Activated CD8-positive, alpha-beta T cell treated with anti-CD3 and anti-CD28 coated beads for 36 hours (primary cell): ENCODE data around the gene SS18. TPM values are rescaled to one million over a fixed set of nuclear protein-coding genes. Genes with fewer than 3 reads are reported as not detected.

ENCODE experiments used
- ATAC-seq: fragments of 200-7000 bp; cut with Tn5 transposase; one replicate; pipeline ENCODE4 v1.10.0; 2021; ENCODE audit warnings: mild to moderate bottlenecking, moderate library complexity
- CTCF ChIA-PET: fragments of 350-600 bp; sonication (Branson Sonifier 250); formaldehyde crosslinking; loops from one replicate; lab custom pipeline; 2021; ENCODE audit warnings: antibody characterized with exemption; lab: Charles Lee
- POLR2A ChIA-PET: fragments of 350-600 bp; sonication (Branson Sonifier 250); formaldehyde crosslinking; loops from one replicate; lab custom pipeline; 2021; ENCODE audit warnings: antibody characterized with exemption; lab: Charles Lee
- DNase-seq: peaks from one replicate; pipeline ENCODE4 v3.0.0-alpha.2; 2020
- H3K27ac Mint-ChIP-seq: one replicate; pipeline ENCODE4 v1.8.0; 2021; ENCODE audit warnings: mild to moderate bottlenecking, mixed read lengths
- H3K27me3 Mint-ChIP-seq: one replicate; pipeline ENCODE4 v1.8.0; 2021; ENCODE audit warnings: mixed read lengths
- H3K36me3 Mint-ChIP-seq: one replicate; pipeline ENCODE4 v1.8.0; 2021; ENCODE audit warnings: low read depth, mixed read lengths
- H3K4me1 Mint-ChIP-seq: one replicate; pipeline ENCODE4 v1.8.0; 2021; ENCODE audit warnings: low read depth, mixed read lengths
- H3K4me3 Mint-ChIP-seq: one replicate; pipeline ENCODE4 v1.8.0; 2021; ENCODE audit warnings: mild to moderate bottlenecking, moderate library complexity, mixed read lengths
- H3K9me3 Mint-ChIP-seq: one replicate; pipeline ENCODE4 v1.8.0; 2021; ENCODE audit warnings: mixed read lengths
- CTCF ChIP-seq: fragments of 200-600 bp; IDR thresholded peaks from one replicate; pipeline ENCODE4 v1.8.0; 2022; ENCODE audit warnings: antibody characterized with exemption, mild to moderate bottlenecking
- intact Hi-C: fragments of 100-400 bp; cut with micrococcal nuclease; formaldehyde crosslinking; loops from one replicate; pipeline ENCODE4 v1.10.0; 2022
- total RNA-seq, 2 experiments: library from RNA; stranded (reverse); gene quantifications; one replicate each; pipeline ENCODE4 v1.2.3, GENCODE V29; 2021

The SS18 gene
- total RNA-seq, 2 experiments from 2014 or later = 37.4 to 38.2 TPM

GRCh38 chr18:26059357-26059756, 31.1 kb downstream of the SS18 start:
- intact Hi-C loops = no loop called here
- Mint-ChIP-seq H3K4me3 (no peak overlapping the region), H3K36me3 (peaks cover 29% of the 10 kb centered on the region), H3K9me3 (no peaks in the 10 kb centered on the region), H3K4me1 (peaks cover 24% of the 10 kb centered on the region), H3K27ac (no peak overlapping the region), H3K27me3 (no peaks in the 10 kb centered on the region)
- ATAC-seq (no peak), DNase-seq (no peak)
- no peak for TF ChIP-seq CTCF
- ChIA-PET POLR2A (no interaction called here), CTCF (interaction anchor here (0.8 to 1.0 kb wide), 2 partner anchors 16 to 35 kb away, joined by 3 read pairs; no protein-coding TSS in a partner anchor)

GRCh38 chr18:26057344-26057773, 33.1 kb downstream of the SS18 start:
- no peak for TF ChIP-seq CTCF
- peaks cover 38% of the 10 kb centered on the region for H3K36me3 Mint-ChIP-seq
- peak overlapping the region; percentile 25 for H3K27ac Mint-ChIP-seq
- ChIA-PET POLR2A (no interaction called here), CTCF (no interaction called here)
- peak; percentile 16 for DNase-seq
- peak; percentile 45 for ATAC-seq
- intact Hi-C loops = no loop called here
- no peaks in the 10 kb centered on the region for H3K27me3 Mint-ChIP-seq
- peaks cover 31% of the 10 kb centered on the region for H3K4me1 Mint-ChIP-seq
- H3K4me3 Mint-ChIP-seq = no peak overlapping the region
- H3K9me3 Mint-ChIP-seq = no peaks in the 10 kb centered on the region

GRCh38 chr18:26056291-26056690, 34.1 kb downstream of the SS18 start:
- H3K36me3 Mint-ChIP-seq = peaks cover 38% of the 10 kb centered on the region
- H3K4me3 Mint-ChIP-seq = no peak overlapping the region
- intact Hi-C loops = no loop called here
- H3K4me1 Mint-ChIP-seq = peaks cover 33% of the 10 kb centered on the region
- POLR2A ChIA-PET = no interaction called here
- CTCF ChIA-PET = no interaction called here
- H3K27ac Mint-ChIP-seq = no peak overlapping the region
- no peak for TF ChIP-seq CTCF
- H3K9me3 Mint-ChIP-seq = no peaks in the 10 kb centered on the region
- DNase-seq (no peak), ATAC-seq (no peak)
- no peaks in the 10 kb centered on the region for H3K27me3 Mint-ChIP-seq

GRCh38 chr18:26052505-26052904, 37.9 kb downstream of the SS18 start:
- CTCF ChIA-PET = no interaction called here
- intact Hi-C loops = no loop called here
- no peak for ATAC-seq
- H3K36me3 Mint-ChIP-seq = peaks cover 29% of the 10 kb centered on the region
- POLR2A ChIA-PET = no interaction called here
- H3K9me3 Mint-ChIP-seq = no peaks in the 10 kb centered on the region
- no peak overlapping the region for H3K4me3 Mint-ChIP-seq
- no peaks in the 10 kb centered on the region for H3K27me3 Mint-ChIP-seq
- DNase-seq = no peak
- H3K4me1 Mint-ChIP-seq = peaks cover 14% of the 10 kb centered on the region
- TF ChIP-seq CTCF = no peak
- no peak overlapping the region for H3K27ac Mint-ChIP-seq

GRCh38 chr18:26051843-26052242, 38.6 kb downstream of the SS18 start:
- Mint-ChIP-seq H3K27ac (no peak overlapping the region), H3K4me3 (no peak overlapping the region), H3K27me3 (no peaks in the 10 kb centered on the region), H3K4me1 (peaks cover 12% of the 10 kb centered on the region), H3K36me3 (peaks cover 26% of the 10 kb centered on the region), H3K9me3 (no peaks in the 10 kb centered on the region)
- TF ChIP-seq CTCF = no peak
- CTCF ChIA-PET = no interaction called here
- intact Hi-C loops = no loop called here
- POLR2A ChIA-PET = no interaction called here
- DNase-seq = no peak
- no peak for ATAC-seq
